NCI-H2227 (cell line): ENCODE measurements around the gene THNSL1.

Experiments
- DNase-seq: peaks from one replicate; lab custom pipeline; 2025; ENCODE audit not compliant: unreplicated experiment; lab: John Stamatoyannopoulos, UW

The THNSL1 gene

GRCh38 chr10:25050402-25050801, 34.0 kb downstream of the THNSL1 start:
- no peak for DNase-seq

DNA sequence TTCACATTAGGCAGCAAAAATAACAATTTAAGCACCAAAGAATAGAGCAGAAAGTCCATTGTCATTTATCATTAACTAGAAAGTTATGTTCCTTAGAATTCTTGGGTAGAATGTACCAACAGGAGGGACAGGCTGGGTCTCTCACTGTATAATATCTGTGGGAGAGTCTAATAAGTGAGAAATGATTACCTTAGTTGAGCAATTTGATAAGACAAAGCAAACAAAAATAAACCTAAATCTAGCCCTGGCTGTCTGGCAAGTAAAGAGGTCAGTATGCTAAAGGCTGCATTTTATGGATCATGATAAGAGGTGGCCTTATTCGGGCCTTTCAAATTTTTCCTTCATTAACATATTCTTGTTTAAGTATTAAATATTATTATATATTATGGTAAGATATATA, 35.6 kb downstream of the THNSL1 start:
- DNase-seq: no peak

GRCh38 chr10:25056726-25057125, 40.3 kb downstream of the THNSL1 start:
- DNase-seq: no peak

- no peak for DNase-seq
Measured at GRCh38 chr10:25057886-25058285, 41.5 kb downstream of the THNSL1 start.

DNA sequence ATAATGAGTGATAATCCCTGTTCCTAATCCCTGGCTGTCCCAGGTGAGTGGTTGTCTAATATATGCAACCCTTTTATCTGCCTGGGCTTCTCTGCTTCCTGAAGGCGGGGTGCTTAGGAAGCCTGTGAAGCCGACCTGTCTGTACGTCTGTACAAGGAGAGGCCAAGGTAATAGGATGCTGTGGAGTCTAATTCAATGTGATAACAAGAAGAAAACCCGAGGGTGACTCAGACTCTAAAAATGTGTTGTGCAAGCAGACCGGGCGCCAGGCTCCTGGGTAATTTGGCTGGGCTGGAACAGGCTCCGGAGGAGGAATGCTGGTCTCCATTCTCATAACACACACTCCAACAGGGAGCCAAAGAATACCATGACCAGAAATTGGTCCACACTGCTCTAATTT, 43.6 kb downstream of the THNSL1 start:
- DNase-seq: peak; percentile 30

GRCh38 chr10:25061125-25061524, 44.7 kb downstream of the THNSL1 start:
- no peak for DNase-seq

GRCh38 chr10:25061711-25062449, 45.5 kb downstream of the THNSL1 start:
- DNase-seq: no peak

- no peak for DNase-seq
Measured at GRCh38 chr10:25063157-25063556, 46.7 kb downstream of the THNSL1 start.

DNA sequence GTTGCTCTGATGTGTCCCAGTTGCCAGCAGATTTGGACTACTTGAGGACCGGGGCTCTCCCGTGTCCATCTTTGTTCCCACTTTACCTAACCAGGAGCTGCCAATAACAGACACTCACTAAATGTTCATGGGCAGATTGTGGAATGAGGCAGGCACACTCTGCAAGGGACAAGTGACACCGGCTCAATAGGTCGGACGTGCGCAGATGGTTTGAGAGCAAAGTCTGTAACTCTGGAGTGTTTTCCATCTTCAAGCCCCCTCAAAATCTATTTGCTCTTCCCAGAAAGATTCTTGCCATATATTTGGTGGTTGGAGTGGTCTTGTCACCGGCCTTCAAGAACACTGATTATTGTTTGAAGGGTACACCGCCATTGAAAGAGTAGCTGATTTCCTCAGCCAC, 47.2 kb downstream of the THNSL1 start:
- DNase-seq: no peak

- DNase-seq: no peak
Measured at GRCh38 chr10:25064401-25064800, 48.0 kb downstream of the THNSL1 start.

DNA sequence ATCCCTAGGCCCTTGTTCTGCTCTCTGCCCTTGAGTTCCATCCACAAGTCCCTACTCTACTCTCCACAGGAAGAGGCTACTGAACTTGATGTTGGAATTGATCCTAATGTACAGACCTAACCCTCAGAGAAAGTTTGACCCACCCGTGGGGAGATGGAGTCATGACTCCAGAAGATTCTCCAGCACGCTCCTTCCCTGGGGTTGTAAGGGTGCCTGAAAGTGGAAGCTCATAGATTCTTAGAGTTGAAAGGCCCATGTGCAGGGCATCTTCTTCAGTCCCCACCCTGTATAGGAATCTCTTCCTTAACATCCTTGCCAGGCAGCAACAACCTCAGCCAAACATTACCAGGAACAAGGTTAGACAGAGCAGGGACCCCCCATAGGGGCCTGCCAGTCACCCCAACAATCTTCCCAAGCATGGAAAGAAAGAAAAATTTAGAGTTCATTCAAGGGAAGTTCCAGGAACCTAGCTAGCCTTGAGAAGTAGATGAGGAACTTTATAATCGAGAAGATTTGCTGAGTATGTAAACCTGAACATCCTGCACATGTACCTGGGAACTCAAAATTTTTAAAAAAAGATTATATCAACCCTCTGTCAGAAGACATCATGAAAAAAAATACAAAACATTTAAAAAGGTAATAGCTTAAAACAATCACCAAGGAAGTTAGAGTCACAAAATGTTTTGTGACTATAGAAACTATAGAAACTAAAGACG, 49.5 kb downstream of the THNSL1 start:
- no peak for DNase-seq

DNA sequence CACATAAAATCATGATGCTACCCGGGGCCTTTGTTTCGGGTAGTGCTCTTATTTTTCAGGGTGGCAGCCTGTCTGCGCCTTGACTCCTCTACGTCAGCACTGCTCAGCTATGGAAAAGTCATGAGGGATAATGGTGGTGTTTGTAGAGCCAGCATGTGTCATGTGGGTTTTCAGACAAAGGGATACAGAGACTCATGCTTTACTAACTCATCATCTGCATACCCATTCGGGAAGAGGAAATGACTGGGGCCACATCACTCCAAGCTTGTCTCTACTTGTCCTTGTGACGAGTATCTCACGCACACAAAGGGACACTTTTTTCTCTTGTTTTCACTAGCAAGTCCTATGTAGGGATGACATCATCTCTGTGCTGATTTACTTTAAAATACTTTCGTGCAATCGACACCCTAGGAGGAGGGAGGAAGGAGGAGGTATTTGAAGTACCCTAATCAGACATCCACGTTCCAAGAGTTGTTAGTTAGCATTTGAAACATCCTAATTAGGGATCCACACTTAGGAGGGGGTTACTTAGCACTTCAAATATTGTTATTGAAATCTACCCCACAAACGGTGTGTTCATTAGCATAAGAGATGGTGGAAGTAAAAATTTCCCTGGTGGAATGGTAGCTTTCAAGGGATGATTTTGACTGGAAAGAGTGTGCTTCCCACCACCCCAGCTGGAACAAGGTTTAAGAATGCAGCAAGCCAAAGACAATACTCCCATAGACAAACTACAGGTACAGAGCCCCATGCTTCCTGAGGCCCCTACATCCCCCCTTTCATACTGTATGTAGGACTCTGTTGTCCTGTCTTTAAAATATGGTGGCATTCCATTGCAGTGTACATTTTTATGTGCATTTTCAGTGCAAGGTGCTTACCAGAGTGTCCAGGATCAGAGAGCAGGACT, 52.0 kb downstream of the THNSL1 start:
- no peak for DNase-seq

DNA sequence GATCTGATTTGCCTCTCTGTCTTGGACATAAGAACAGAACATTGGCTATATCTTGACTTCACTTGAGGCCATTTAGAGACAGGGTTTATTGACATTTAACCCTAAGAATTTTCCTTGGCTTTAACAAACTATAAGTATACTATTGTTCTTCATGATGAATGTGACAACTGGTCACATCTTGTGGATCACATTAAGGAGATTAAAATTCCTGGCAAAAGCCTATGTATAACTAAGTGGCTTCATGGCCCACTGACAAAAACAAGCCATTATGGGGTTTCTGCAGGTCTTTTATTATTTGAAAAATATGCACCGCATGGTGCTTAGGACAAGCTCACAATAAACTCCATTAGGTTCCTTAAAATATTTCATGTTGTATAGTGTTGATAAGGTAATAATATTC, 54.8 kb downstream of the THNSL1 start:
- no peak for DNase-seq

GRCh38 chr10:25072786-25073185, 56.4 kb downstream of the THNSL1 start:
- DNase-seq: no peak

- no peak for DNase-seq
Measured at GRCh38 chr10:25075825-25076224, 59.4 kb downstream of the THNSL1 start.
